GM11168 (cell line): ENCODE results near the gene BEST4.
"Not testable (repeated sequence)": the region's sequence is repeated elsewhere in the genome, so short reads cannot be mapped to it uniquely, and the experiment has no call there.

Experiments
- in situ Hi-C: fragments of 300-500 bp; cut with MboI; formaldehyde crosslinking; loops from one replicate; pipeline ENCODE4 v1.12.0; 2022; ENCODE audit warnings: low sequenced_read_pairs; ENCODE audit not compliant: unreplicated experiment

The BEST4 gene

GRCh38 chr1:44784094-44785028 is 3.6 kb downstream of the BEST4 start:
- in situ Hi-C loops, result no loop called here

GRCh38 chr1:44783697-44784093 is 4.3 kb downstream of the BEST4 start:
- in situ Hi-C loops, result no loop called here

DNA sequence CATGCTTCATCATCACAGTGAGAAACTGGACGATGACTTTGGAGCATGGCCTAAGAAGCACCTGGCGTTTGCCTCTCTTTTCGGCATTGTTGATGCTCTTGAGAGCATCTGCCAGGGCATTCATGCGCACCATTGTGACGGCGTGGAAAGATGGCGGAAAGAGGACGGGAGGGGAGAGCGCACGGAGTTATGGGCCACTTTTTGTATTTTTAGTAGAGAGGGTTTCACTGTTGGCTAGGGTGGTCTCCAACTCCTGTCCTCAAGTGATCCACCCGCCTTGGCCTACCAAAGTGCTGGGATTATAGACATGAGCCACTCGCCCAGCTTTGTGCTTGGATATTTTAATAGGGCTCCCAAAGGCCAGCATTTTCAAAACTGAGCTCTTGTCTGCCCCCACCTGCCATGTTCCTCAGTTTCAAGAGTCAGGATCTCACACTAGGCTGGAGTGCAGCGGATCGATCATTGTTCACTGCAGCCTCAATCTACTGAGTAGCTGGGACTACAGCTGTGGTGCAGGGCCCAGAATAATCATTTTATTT is 7.3 kb downstream of the BEST4 start:
- in situ Hi-C loops, result no loop called here

- in situ Hi-C loops, result no loop called here
These were observed 9.0 kb downstream of the BEST4 start for GRCh38 chr1:44778705-44779576.

DNA sequence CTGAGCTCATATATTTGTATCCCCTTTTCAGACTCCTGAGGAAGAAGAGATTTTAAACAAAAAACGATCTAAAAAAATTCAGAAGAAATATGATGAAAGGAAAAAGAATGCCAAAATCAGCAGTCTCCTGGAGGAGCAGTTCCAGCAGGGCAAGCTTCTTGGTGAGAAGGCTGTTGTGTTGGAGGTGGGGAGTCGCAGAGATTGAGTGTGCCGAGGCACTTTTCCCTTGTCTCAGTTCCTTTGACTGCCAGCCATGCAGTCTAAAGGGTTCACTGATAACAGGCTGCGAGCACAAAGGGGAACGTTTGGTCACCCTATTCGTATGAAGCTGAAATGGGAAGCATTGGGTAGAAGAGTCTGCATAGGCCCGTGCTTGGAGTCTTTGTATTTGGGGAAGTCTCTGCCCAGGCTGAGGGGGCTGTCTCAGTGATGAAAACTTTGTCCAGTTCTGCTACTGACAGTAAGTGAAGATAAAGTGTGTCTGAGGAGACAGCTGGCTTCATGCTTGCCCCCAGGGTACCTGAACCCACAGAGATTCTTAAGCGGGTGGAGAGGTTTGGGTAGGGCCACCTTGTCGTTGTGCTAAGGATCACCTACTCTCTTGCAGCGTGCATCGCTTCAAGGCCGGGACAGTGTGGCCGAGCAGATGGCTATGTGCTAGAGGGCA is 9.9 kb downstream of the BEST4 start:
- in situ Hi-C loops, result no loop called here

DNA sequence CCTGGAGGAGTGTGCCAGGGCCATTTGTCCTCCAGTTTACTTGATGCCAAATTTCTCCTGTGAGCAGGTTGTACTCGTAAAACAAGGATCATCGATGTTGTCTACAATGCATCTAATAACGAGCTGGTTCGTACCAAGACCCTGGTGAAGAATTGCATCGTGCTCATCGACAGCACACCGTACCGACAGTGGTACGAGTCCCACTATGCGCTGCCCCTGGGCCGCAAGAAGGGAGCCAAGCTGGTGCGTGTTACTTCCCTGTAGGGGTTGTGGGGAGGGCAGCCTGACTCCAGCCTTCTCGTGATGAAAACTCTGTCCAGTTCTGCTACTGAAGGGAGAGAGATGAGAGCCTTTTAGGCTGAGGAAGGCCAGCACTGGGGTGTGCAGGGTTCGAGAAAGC is 10.4 kb downstream of the BEST4 start:
- in situ Hi-C loops, result no loop called here

DNA sequence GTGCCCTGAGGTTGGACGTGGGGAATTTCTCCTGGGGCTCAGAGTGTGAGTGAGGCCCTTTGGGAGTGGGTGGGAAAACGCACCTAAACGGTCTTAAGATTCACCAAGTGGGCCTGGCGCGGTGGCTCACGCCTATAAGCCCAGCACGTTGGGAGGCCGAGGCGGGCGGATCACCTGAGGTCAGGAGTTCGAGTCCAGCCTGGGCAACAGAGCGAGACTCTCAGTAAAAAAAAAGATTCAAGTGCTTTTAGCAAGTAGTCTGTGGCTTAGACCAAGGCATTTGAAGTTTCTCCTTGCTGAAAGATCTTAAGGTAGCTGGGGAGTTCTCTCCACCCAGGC is 11.3 kb downstream of the BEST4 start:
- in situ Hi-C loops, result no loop called here

GRCh38 chr1:44775930-44776729 is 11.8 kb downstream of the BEST4 start:
- in situ Hi-C loops, result no loop called here

DNA sequence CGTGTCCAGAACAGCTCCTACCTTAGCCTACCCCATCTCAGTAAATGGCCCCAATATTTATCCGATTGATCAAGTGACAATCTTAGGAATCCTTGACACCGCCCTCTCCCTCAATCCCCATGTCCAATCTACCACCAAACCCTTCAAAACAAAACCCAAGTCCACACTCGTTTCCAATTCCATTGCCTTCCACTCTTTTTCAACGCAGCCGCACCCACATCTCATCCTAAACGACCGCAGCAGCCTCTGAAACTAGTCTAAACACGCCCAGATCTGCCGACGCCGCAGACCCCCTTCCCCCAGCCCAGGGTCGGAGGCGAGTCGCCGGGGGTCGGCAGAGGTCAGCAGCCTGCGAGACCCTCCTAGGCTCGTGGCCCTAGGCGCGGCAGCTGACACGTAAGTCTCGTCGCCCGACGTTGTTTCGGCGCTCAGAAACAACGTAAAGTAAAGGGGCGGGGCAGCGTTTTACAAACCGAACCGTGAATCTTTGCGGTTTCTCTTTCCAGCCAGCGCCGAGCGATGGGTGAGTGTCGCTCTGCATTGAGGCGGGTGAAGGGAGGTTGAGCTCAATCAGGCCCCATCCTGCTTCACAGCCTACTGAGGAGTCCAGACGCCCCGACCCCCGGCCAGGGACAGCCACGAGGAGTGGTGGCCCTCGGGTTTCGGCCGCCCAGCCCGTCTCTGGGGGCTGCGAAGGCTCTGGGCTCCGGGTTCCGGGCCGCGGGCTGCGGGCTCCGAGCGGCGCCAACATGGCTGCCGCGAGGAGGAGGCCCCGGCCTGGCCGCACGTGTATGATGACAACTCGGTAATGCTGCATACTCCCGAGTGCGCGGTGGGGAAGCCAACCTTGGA is 12.7 kb downstream of the BEST4 start, which contains the start of gene RPS8:
TSS of gene RPS8 (plus strand) at position 463 of the 852 bp plus-strand sequence. CDS start at position 520, 57 bp downstream.
- in situ Hi-C loops, result no loop called here

DNA sequence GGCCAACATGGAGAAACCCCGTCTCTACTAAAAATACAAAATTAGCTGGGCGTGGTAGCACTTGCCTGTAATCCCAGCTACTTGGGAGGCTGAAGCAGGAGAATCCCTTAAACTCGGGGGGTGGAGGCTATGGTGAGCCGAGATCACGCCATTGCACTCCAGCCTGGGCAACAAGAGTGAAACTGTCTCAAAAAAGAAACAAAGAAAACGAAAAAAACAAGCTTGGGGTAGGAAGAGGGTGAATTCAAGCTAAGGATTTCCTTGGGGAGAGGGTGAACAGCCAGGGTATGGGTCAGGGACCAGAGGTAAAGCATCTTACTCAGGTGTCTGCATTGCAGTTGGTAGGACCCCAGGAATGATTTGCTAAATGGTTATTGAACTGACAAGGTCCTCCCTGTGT is 21.5 kb downstream of the BEST4 start:
- in situ Hi-C loops, result not testable (repeated sequence)

DNA sequence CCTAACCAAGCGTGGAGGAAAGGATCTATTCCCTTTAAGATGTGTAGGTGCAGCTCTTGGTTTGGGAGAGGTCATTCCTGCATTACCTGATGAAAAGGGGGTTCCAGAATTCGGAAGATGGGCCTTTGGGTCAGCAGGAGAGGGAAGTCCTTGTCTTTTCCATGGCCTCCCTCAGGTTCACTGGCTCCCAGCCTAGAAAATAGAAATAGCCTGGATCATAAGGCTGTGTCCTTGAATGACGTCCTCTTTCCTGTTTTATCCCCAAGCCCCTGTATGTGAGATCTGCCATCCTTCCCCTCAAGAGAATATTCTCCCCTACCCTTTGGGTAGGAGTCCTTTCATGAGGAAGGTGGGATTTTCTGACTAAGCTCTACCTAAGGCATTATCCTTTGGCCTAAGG is 27.1 kb downstream of the BEST4 start:
- in situ Hi-C loops, result no loop called here

- in situ Hi-C loops, result no loop called here
These were observed 28.9 kb downstream of the BEST4 start for GRCh38 chr1:44759077-44759476.

GRCh38 chr1:44757420-44757819 is 30.6 kb downstream of the BEST4 start:
- in situ Hi-C loops, result no loop called here

DNA sequence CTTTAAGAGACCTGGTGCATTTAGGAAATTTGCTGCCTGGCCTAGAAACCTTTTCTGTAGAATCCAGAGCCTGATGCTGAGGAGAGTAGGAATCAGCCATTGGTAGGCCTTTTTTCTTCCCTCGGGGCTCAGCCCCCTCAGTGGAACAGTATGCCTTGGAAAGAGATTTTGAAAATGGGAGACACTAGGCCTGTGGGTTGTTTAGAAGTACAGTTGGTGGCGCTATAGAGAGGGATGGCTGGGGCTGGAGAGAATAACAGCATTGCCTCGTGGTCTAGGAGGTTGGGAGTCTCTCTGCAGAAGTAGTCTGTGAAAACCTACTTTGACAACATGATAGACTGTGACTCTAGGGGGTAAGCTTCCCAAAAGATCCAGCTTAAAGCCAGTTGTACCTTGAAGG is 40.1 kb downstream of the BEST4 start:
- in situ Hi-C loops, result no loop called here

DNA sequence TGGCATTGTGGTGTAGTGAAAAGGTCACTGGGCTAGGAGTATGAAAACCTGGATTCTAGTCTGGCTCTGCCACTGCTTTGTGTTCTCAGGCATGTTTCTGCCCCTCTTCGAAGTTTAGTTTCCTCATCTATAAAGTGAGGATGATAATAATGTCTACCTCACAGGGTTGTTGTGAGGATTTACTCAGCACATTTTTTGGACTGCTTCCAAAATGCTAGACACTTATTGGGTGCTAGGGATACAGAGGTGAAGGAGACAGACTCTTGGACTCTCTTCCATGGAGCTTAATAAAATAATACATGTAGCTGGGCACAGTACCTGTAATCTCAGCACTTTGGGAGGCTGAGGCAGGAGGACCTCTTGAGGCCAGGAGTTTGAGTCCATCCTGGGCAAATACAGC is 44.8 kb downstream of the BEST4 start:
- in situ Hi-C loops, result no loop called here

- in situ Hi-C loops, result no loop called here
These were observed 47.8 kb downstream of the BEST4 start for GRCh38 chr1:44740179-44740617.

- in situ Hi-C loops, result loop anchor here (5.0 kb wide), 1 partner anchor 33 kb away; no protein-coding TSS in a partner anchor
These were observed 48.4 kb downstream of the BEST4 start, which contains the start of gene KIF2C for GRCh38 chr1:44739307-44740178. KIF2C (plus strand) TSS chr1:44739837; CDS start chr1:44739933, 96 bp downstream.
